ENCODE measurements around the gene CTDSP1. TPM values are rescaled to one million over a fixed set of nuclear protein-coding genes. Genes with fewer than 3 reads are reported as not detected.

CTDSP1 gene, protein sequence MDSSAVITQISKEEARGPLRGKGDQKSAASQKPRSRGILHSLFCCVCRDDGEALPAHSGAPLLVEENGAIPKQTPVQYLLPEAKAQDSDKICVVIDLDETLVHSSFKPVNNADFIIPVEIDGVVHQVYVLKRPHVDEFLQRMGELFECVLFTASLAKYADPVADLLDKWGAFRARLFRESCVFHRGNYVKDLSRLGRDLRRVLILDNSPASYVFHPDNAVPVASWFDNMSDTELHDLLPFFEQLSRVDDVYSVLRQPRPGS
- 100 to 1,000 TPM in 2 of 4 donors, 10 to 100 TPM in 2; 77.6 to 147 (median 93.7) TPM for total RNA-seq

DNA sequence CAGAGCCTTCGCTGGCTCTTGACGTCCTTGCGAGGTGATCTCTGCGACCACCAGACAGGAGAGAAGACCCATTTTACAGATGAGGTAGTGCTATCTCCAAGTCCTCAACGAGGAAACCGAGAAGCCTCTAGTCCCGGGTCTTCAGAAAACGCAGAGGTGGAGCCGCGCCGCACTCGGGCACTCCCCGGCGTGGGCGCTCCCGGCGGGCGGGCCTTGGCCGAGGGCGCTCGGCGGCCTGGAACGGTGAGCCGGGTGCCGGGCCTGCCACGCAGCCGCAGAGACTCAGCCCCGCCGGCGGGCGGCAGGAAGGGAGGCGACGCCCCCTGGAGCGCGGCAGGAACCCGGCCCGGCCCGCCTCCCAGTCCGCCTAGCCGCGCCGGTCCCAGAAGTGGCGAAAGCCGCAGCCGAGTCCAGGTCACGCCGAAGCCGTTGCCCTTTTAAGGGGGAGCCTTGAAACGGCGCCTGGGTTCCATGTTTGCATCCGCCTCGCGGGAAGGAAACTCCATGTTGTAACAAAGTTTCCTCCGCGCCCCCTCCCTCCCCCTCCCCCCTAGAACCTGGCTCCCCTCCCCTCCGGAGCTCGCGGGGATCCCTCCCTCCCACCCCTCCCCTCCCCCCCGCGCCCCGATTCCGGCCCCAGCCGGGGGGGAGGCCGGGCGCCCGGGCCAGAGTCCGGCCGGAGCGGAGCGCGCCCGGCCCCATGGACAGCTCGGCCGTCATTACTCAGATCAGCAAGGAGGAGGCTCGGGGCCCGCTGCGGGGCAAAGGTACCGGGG, at the start of gene CTDSP1:
Gene CTDSP1 (plus strand): TSS at position 478 of the 776 bp plus-strand sequence. CDS start 223 bp downstream, at position 701.
- TF ChIP-seq, protein P1, sequence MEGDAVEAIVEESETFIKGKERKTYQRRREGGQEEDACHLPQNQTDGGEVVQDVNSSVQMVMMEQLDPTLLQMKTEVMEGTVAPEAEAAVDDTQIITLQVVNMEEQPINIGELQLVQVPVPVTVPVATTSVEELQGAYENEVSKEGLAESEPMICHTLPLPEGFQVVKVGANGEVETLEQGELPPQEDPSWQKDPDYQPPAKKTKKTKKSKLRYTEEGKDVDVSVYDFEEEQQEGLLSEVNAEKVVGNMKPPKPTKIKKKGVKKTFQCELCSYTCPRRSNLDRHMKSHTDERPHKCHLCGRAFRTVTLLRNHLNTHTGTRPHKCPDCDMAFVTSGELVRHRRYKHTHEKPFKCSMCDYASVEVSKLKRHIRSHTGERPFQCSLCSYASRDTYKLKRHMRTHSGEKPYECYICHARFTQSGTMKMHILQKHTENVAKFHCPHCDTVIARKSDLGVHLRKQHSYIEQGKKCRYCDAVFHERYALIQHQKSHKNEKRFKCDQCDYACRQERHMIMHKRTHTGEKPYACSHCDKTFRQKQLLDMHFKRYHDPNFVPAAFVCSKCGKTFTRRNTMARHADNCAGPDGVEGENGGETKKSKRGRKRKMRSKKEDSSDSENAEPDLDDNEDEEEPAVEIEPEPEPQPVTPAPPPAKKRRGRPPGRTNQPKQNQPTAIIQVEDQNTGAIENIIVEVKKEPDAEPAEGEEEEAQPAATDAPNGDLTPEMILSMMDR (IDR thresholded peaks at IDR 0.05) = no peak
- peak; percentile 78 for ATAC-seq (ENCODE audit: low FRiP score)
- DNase-seq (ENCODE audit: low spot score) = peak; percentile 97

DNA sequence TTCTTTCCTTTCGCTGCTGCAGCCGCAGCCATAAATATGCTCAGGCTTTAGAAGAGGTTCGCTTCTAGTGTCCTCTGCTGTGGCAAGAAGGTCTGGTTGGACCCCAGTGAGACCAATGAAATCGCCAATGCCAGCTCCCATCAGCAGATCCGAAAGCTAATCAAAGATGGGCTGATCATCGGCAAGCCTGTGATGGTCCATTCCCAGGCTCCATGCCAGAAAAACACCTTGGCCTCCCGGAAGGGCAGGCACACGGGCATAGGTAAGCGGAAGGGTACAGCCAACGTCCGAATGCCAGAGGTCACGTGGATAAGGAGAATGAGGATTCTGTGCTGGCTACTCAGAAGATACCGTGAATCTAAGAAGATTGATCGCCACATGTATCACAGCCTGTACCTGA, 45.6 kb upstream of the CTDSP1 start:
- TF ChIP-seq, protein P1 (IDR thresholded peaks at IDR 0.05) = no peak
- DNase-seq (ENCODE audit: low spot score) (no peak), ATAC-seq (ENCODE audit: low FRiP score) (no peak)

DNA sequence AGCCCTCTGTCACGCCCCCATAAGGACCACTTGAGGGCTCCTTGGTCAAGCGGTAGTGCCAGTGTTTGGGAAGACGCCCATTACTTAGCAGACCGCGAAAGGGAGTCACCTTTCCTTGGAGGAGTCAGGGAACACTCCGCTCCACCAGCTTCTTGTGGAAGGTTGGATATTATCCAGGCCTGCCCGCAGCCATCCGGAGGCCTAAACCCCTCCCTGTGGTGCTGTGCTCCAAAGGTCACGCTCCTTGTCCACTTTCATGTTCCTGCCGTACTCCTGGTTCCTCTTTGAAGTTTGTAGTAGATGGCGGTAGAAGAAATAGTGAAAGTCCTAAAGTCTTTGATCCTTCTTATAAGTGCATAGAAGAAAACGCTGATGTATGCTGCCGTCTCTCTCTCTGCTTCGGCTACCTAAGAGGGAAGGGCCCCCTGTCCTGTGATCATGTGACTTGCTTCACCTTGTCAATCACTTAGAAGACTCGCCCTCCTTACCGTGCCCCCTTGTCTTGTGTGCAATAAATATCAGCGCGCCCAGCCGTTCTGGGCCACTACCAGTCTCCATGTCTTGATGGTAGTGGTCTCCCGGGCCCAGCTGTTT, 44.7 kb upstream of the CTDSP1 start:
- no peak for DNase-seq (ENCODE audit: low spot score)
- TF ChIP-seq, protein P1 (IDR thresholded peaks at IDR 0.05) = no peak
- no peak for ATAC-seq (ENCODE audit: low FRiP score)

DNA sequence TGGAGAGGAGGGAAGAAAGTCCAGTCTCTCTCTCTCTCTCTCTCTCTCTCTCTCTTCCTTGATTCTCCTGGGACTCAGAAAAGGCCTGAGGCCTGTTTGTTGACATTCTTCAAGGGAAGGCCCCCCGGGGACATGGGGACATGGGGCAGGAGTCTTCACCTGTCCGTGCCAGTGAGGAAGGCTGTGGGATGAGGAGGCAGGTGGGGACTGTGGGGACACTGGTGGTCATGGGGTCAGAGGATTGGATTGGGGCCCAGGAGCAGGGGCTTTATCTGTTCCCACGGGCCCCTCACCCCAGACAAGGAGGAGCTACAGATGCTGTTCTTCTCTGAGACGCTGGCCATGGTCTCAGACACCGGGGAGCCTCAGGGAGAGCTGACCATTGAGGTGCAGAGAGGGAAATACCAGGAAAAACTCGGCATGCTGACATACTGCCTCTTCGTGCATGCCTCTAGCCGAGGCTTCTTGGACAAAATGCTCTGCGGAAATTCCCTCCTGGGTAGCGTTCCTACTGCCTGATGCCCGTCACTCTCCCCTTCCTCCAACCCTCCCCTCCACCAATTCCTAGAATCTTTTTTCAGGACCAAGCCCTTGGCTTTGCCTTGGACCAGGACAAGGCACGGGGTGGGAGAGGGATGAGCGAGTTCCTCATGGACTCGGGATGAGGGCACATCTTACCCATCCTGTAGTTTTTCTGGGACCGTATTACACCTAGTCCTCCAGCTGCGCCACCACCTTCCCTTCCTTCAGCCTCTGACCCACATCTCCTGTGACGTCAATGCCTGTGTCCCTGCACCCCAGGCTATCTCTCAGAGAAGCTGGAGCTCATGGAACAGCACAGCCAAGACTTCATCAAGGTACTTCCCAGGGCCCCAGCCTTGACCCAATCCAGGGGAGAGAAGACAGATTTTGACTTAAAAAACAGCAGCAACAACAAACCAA, 42.2 kb upstream of the CTDSP1 start:
- no peak for DNase-seq (ENCODE audit: low spot score)

DNA sequence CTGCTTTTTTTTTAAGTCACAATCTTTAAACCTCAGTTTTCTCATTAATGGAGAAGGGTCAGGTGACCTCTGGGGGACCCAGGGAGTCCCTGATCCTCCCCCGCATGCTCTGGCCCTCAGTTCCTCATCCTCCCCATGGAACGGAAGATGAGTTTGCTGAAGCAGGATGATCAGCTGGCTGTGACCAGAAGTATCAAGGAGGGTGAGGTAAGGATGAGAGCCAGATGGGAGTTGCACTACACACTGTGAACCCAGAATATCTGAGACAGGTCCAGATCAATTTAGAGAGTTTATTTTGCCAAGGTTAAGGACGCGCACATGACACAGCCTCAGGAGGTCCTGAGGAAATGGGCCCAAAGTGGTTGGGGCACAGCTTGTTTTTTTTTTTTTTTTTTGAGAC, 39.2 kb upstream of the CTDSP1 start:
- no peak for DNase-seq (ENCODE audit: low spot score)
- ATAC-seq (ENCODE audit: low FRiP score) = no peak
- TF ChIP-seq, protein P1 (IDR thresholded peaks at IDR 0.05) = no peak

More for the DNA sequence above, 42.2 kb upstream of the CTDSP1 start:
- no peak for ATAC-seq (ENCODE audit: low FRiP score)
- TF ChIP-seq, protein P1 (IDR thresholded peaks at IDR 0.05) = no peak

DNA sequence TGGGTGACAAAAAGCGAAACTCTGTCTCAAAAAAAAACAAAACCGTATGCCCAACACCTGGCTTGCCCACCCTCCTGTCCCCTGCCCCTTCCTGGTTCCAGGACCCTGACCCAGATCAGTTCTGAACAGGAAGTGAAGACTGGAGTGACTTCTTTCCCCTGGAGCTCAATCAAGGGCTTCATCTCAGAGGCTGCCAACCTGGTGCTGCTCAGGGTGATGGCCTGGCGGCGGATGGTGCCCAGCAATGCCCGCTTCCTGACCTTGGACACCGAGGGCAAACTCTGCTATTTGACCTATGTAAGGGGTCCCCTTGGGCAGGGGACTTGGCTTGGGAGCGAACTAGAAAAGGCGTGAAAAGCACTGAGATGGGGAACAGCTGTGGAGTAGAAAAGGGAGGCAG, 37.1 kb upstream of the CTDSP1 start:
- DNase-seq (ENCODE audit: low spot score) (no peak), ATAC-seq (ENCODE audit: low FRiP score) (no peak)
- TF ChIP-seq, protein P1 (IDR thresholded peaks at IDR 0.05) = no peak
